ENCODE measurements around the gene FGF14.

Gene FGF14

GRCh38 chr13:101967781-101968180 lies 434.1 kb downstream of the FGF14 start:
- Histone ChIP-seq H4K5ac (ENCODE audit: low read length) (no peak overlapping the region), H3K4me1 (ENCODE audit: control insufficient read depth, low read depth, low read length) (no peaks in the 10 kb centered on the region), H3K4me3 (ENCODE audit: low read length) (no peak overlapping the region), H4K8ac (ENCODE audit: low read depth, low read length) (no peak overlapping the region), H3K56ac (ENCODE audit: low read length) (no peak overlapping the region), H3K79me1 (ENCODE audit: low read length) (no peaks in the 10 kb centered on the region), H3K9ac (ENCODE audit: low read length) (no peak overlapping the region), H2BK15ac (replicated peaks; ENCODE audit: low read depth) (no peak overlapping the region), H3K36me3 (ENCODE audit: control insufficient read depth, insufficient read depth, low read length) (no peaks in the 10 kb centered on the region), H3K23ac (ENCODE audit: low read length) (no peak overlapping the region), H2BK120ac (ENCODE audit: low read depth, low read length) (no peak overlapping the region), H3K27ac (ENCODE audit: low read depth, low read length) (no peak overlapping the region), H3K4me2 (ENCODE audit: low read length) (no peak overlapping the region), H2AK5ac (ENCODE audit: low read length) (no peak overlapping the region), H3K79me2 (ENCODE audit: control insufficient read depth, insufficient read depth, low read length) (no peaks in the 10 kb centered on the region), H3K4ac (ENCODE audit: low read depth, low read length) (no peak overlapping the region), H3K18ac (ENCODE audit: low read length) (no peak overlapping the region), H2BK5ac (ENCODE audit: low read length) (no peak overlapping the region), H3K27me3 (ENCODE audit: insufficient read depth, low read length, poor library complexity) (no peaks in the 10 kb centered on the region)
- DNase-seq: no peak

GRCh38 chr13:101967216-101967615 lies 434.6 kb downstream of the FGF14 start:
- DNase-seq: no peak
- H3K27me3 ChIP-seq (ENCODE audit: insufficient read depth, low read length, poor library complexity): no peaks in the 10 kb centered on the region
- no peak overlapping the region for H2BK120ac ChIP-seq (ENCODE audit: low read depth, low read length)
- no peak overlapping the region for H3K18ac ChIP-seq (ENCODE audit: low read length)
- H3K79me1 ChIP-seq (ENCODE audit: low read length): no peaks in the 10 kb centered on the region
- no peak overlapping the region for H4K5ac ChIP-seq (ENCODE audit: low read length)
- no peak overlapping the region for H3K4ac ChIP-seq (ENCODE audit: low read depth, low read length)
- no peak overlapping the region for H3K4me3 ChIP-seq (ENCODE audit: low read length)
- H2AK5ac ChIP-seq (ENCODE audit: low read length): no peak overlapping the region
- H3K9ac ChIP-seq (ENCODE audit: low read length): no peak overlapping the region
- no peaks in the 10 kb centered on the region for H3K4me1 ChIP-seq (ENCODE audit: control insufficient read depth, low read depth, low read length)
- no peak overlapping the region for H3K27ac ChIP-seq (ENCODE audit: low read depth, low read length)
- H3K56ac ChIP-seq (ENCODE audit: low read length): no peak overlapping the region
- no peak overlapping the region for H2BK5ac ChIP-seq (ENCODE audit: low read length)
- H3K23ac ChIP-seq (ENCODE audit: low read length): no peak overlapping the region
- H4K8ac ChIP-seq (ENCODE audit: low read depth, low read length): no peak overlapping the region
- H3K36me3 ChIP-seq (ENCODE audit: control insufficient read depth, insufficient read depth, low read length): no peaks in the 10 kb centered on the region
- H2BK15ac ChIP-seq (replicated peaks; ENCODE audit: low read depth): no peak overlapping the region
- no peak overlapping the region for H3K4me2 ChIP-seq (ENCODE audit: low read length)
- no peaks in the 10 kb centered on the region for H3K79me2 ChIP-seq (ENCODE audit: control insufficient read depth, insufficient read depth, low read length)

- H3K36me3 ChIP-seq (ENCODE audit: control insufficient read depth, insufficient read depth, low read length): no peaks in the 10 kb centered on the region
- no peak overlapping the region for H2AK5ac ChIP-seq (ENCODE audit: low read length)
- H3K18ac ChIP-seq (ENCODE audit: low read length): no peak overlapping the region
- H3K27me3 ChIP-seq (ENCODE audit: insufficient read depth, low read length, poor library complexity): no peaks in the 10 kb centered on the region
- H2BK5ac ChIP-seq (ENCODE audit: low read length): no peak overlapping the region
- no peaks in the 10 kb centered on the region for H3K79me2 ChIP-seq (ENCODE audit: control insufficient read depth, insufficient read depth, low read length)
- H3K4me2 ChIP-seq (ENCODE audit: low read length): no peak overlapping the region
- H4K8ac ChIP-seq (ENCODE audit: low read depth, low read length): no peak overlapping the region
- H3K23ac ChIP-seq (ENCODE audit: low read length): no peak overlapping the region
- no peak overlapping the region for H3K27ac ChIP-seq (ENCODE audit: low read depth, low read length)
- H3K4me3 ChIP-seq (ENCODE audit: low read length): no peak overlapping the region
- H3K4ac ChIP-seq (ENCODE audit: low read depth, low read length): no peak overlapping the region
- H3K4me1 ChIP-seq (ENCODE audit: control insufficient read depth, low read depth, low read length): no peaks in the 10 kb centered on the region
- no peak overlapping the region for H3K56ac ChIP-seq (ENCODE audit: low read length)
- H4K5ac ChIP-seq (ENCODE audit: low read length): no peak overlapping the region
- no CpG with 5 or more reads among the region's 5 CpGs for WGBS (ENCODE audit: extremely low coverage, insufficient coverage, low lambda C conversion rate)
- no peaks in the 10 kb centered on the region for H3K79me1 ChIP-seq (ENCODE audit: low read length)
- H2BK15ac ChIP-seq (replicated peaks; ENCODE audit: low read depth): no peak overlapping the region
- no peak overlapping the region for H2BK120ac ChIP-seq (ENCODE audit: low read depth, low read length)
- H3K9ac ChIP-seq (ENCODE audit: low read length): no peak overlapping the region
- DNase-seq: no peak
These were observed 436.8 kb downstream of the FGF14 start for GRCh38 chr13:101965096-101965495.

- no peak overlapping the region for H4K5ac ChIP-seq (ENCODE audit: low read length)
- no peak for DNase-seq
- H3K27ac ChIP-seq (ENCODE audit: low read depth, low read length): no peak overlapping the region
- H3K27me3 ChIP-seq (ENCODE audit: insufficient read depth, low read length, poor library complexity): no peaks in the 10 kb centered on the region
- H2BK120ac ChIP-seq (ENCODE audit: low read depth, low read length): no peak overlapping the region
- no CpG with 5 or more reads among the region's 5 CpGs for WGBS (ENCODE audit: extremely low coverage, insufficient coverage, low lambda C conversion rate)
- H3K4me2 ChIP-seq (ENCODE audit: low read length): no peak overlapping the region
- H2BK5ac ChIP-seq (ENCODE audit: low read length): no peak overlapping the region
- H3K23ac ChIP-seq (ENCODE audit: low read length): no peak overlapping the region
- H2BK15ac ChIP-seq (replicated peaks; ENCODE audit: low read depth): no peak overlapping the region
- H3K9ac ChIP-seq (ENCODE audit: low read length): no peak overlapping the region
- H4K8ac ChIP-seq (ENCODE audit: low read depth, low read length): no peak overlapping the region
- H3K79me1 ChIP-seq (ENCODE audit: low read length): no peaks in the 10 kb centered on the region
- H3K18ac ChIP-seq (ENCODE audit: low read length): no peak overlapping the region
- H3K56ac ChIP-seq (ENCODE audit: low read length): no peak overlapping the region
- H3K4me3 ChIP-seq (ENCODE audit: low read length): no peak overlapping the region
- no peaks in the 10 kb centered on the region for H3K36me3 ChIP-seq (ENCODE audit: control insufficient read depth, insufficient read depth, low read length)
- no peak overlapping the region for H3K4ac ChIP-seq (ENCODE audit: low read depth, low read length)
- no peak overlapping the region for H2AK5ac ChIP-seq (ENCODE audit: low read length)
- H3K4me1 ChIP-seq (ENCODE audit: control insufficient read depth, low read depth, low read length): no peaks in the 10 kb centered on the region
- H3K79me2 ChIP-seq (ENCODE audit: control insufficient read depth, insufficient read depth, low read length): no peaks in the 10 kb centered on the region
These were observed 442.8 kb downstream of the FGF14 start for GRCh38 chr13:101959016-101959415.

- Histone ChIP-seq H3K4ac (ENCODE audit: low read depth, low read length) (no peak overlapping the region), H3K56ac (ENCODE audit: low read length) (no peak overlapping the region), H3K36me3 (ENCODE audit: control insufficient read depth, insufficient read depth, low read length) (no peaks in the 10 kb centered on the region), H2BK15ac (replicated peaks; ENCODE audit: low read depth) (no peak overlapping the region), H3K4me3 (ENCODE audit: low read length) (no peak overlapping the region), H3K23ac (ENCODE audit: low read length) (no peak overlapping the region), H2AK5ac (ENCODE audit: low read length) (no peak overlapping the region), H3K4me1 (ENCODE audit: control insufficient read depth, low read depth, low read length) (no peaks in the 10 kb centered on the region), H4K5ac (ENCODE audit: low read length) (no peak overlapping the region), H2BK120ac (ENCODE audit: low read depth, low read length) (no peak overlapping the region), H3K4me2 (ENCODE audit: low read length) (no peak overlapping the region), H3K18ac (ENCODE audit: low read length) (no peak overlapping the region), H3K27ac (ENCODE audit: low read depth, low read length) (no peak overlapping the region), H3K9ac (ENCODE audit: low read length) (no peak overlapping the region), H2BK5ac (ENCODE audit: low read length) (no peak overlapping the region), H3K27me3 (ENCODE audit: insufficient read depth, low read length, poor library complexity) (no peaks in the 10 kb centered on the region), H3K79me1 (ENCODE audit: low read length) (no peaks in the 10 kb centered on the region), H3K79me2 (ENCODE audit: control insufficient read depth, insufficient read depth, low read length) (no peaks in the 10 kb centered on the region), H4K8ac (ENCODE audit: low read depth, low read length) (no peak overlapping the region)
- no peak for DNase-seq
- no CpG with 5 or more reads among the region's 3 CpGs for WGBS (ENCODE audit: extremely low coverage, insufficient coverage, low lambda C conversion rate)
These were observed 446.1 kb downstream of the FGF14 start for GRCh38 chr13:101955764-101956163.

- Histone ChIP-seq H3K79me1 (ENCODE audit: low read length) (no peaks in the 10 kb centered on the region), H3K56ac (ENCODE audit: low read length) (no peak overlapping the region), H2AK5ac (ENCODE audit: low read length) (no peak overlapping the region), H4K5ac (ENCODE audit: low read length) (no peak overlapping the region), H3K27ac (ENCODE audit: low read depth, low read length) (no peak overlapping the region), H3K79me2 (ENCODE audit: control insufficient read depth, insufficient read depth, low read length) (no peaks in the 10 kb centered on the region), H3K4me2 (ENCODE audit: low read length) (no peak overlapping the region), H2BK5ac (ENCODE audit: low read length) (no peak overlapping the region), H2BK120ac (ENCODE audit: low read depth, low read length) (no peak overlapping the region), H3K36me3 (ENCODE audit: control insufficient read depth, insufficient read depth, low read length) (no peaks in the 10 kb centered on the region), H3K4ac (ENCODE audit: low read depth, low read length) (no peak overlapping the region), H3K27me3 (ENCODE audit: insufficient read depth, low read length, poor library complexity) (no peaks in the 10 kb centered on the region), H2BK15ac (replicated peaks; ENCODE audit: low read depth) (no peak overlapping the region), H3K9ac (ENCODE audit: low read length) (no peak overlapping the region), H3K4me1 (ENCODE audit: control insufficient read depth, low read depth, low read length) (no peaks in the 10 kb centered on the region), H3K18ac (ENCODE audit: low read length) (no peak overlapping the region), H4K8ac (ENCODE audit: low read depth, low read length) (no peak overlapping the region), H3K23ac (ENCODE audit: low read length) (no peak overlapping the region), H3K4me3 (ENCODE audit: low read length) (no peak overlapping the region)
- no peak for DNase-seq
- WGBS (ENCODE audit: extremely low coverage, insufficient coverage, low lambda C conversion rate): no CpG with 5 or more reads among the region's 2 CpGs
These were observed 450.7 kb downstream of the FGF14 start for GRCh38 chr13:101951114-101951513.
